Prostate gland (tissue), 2 donors: ENCODE results near the gene NAA50.

Experiments used
- CTCF ChIP-seq, 4 experiments: fragments of 200-600 bp in 2 of 4; fragments of 450-650 bp in 2 of 4; sonication (generic) in 2 of 4; IDR thresholded peaks; 1 replicate in 3 of 4; 2 replicates in 1 of 4; pipeline ENCODE4 v1.5.1; 2016 to 2019; ENCODE audit warnings: antibody characterized with exemption in 4 of 4, mild to moderate bottlenecking in 2 of 4, moderate library complexity in 2 of 4
- POLR2A ChIP-seq: fragments of 450-650 bp; IDR thresholded peaks from one replicate; pipeline ENCODE4 v1.6.1; 2016; ENCODE audit warnings: antibody characterized with exemption, mild to moderate bottlenecking
- POLR2AphosphoS5 ChIP-seq: sonication (generic); formaldehyde crosslinking; IDR thresholded peaks from one replicate; pipeline ENCODE4 v1.6.1; 2017; ENCODE audit warnings: antibody characterized with exemption

GRCh38 chr3:113717308-113717707, 28.7 kb downstream of the NAA50 start:
- TF ChIP-seq CTCF (IDR thresholded peaks at IDR 0.05) (no peak), POLR2AphosphoS5 (no peak), POLR2A (no peak)
